Body of pancreas (tissue), 4 donors: ENCODE measurements around the gene CNPPD1.

Experiments
- POLR2A ChIP-seq, 3 donors: fragments of 450-650 bp; IDR thresholded peaks; one replicate each; pipeline ENCODE4 v1.6.1; 2016; ENCODE audit warnings: antibody characterized with exemption in 3 of 3, mild to moderate bottlenecking in 2 of 3
- TF ChIP-seq, protein P1 (sequence below), 7 experiments: fragments of 450-650 bp in 4 of 7; fragments of 200-600 bp in 3 of 7; sonication (generic) in 3 of 7; IDR thresholded peaks; one replicate each; pipeline ENCODE4 v1.5.1; 2016 to 2019; ENCODE audit warnings: antibody characterized with exemption in 7 of 7

DNA sequence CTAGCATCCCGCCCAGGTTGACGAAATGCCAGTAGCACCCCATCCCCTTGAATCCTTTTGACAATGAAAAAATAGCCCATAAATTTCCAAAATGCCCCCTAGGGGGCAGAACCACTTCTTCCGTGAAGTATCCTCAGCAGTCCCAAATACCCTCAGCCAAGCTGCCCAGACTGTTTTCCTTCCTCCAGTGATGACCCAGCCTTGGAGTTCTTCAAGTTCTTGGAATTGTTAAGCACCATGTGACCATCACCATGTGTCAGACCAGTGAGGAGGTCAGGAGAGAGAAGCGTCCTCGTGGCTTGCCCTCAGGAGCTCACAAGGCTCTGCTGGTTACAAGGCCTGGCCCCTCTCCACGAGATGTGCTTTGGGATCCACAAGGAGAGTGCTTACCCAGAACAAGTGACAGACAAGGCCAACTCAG lies 5.5 kb downstream of the CNPPD1 start:
- TF ChIP-seq, protein P1, sequence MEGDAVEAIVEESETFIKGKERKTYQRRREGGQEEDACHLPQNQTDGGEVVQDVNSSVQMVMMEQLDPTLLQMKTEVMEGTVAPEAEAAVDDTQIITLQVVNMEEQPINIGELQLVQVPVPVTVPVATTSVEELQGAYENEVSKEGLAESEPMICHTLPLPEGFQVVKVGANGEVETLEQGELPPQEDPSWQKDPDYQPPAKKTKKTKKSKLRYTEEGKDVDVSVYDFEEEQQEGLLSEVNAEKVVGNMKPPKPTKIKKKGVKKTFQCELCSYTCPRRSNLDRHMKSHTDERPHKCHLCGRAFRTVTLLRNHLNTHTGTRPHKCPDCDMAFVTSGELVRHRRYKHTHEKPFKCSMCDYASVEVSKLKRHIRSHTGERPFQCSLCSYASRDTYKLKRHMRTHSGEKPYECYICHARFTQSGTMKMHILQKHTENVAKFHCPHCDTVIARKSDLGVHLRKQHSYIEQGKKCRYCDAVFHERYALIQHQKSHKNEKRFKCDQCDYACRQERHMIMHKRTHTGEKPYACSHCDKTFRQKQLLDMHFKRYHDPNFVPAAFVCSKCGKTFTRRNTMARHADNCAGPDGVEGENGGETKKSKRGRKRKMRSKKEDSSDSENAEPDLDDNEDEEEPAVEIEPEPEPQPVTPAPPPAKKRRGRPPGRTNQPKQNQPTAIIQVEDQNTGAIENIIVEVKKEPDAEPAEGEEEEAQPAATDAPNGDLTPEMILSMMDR (IDR thresholded peaks at IDR 0.05), result peak; percentile 51 to 70 (median 64)
- TF ChIP-seq POLR2A (IDR thresholded peaks at IDR 0.05), result no peak
